Keratinocyte (primary cell): ENCODE measurements around the gene KCNJ9. TPM values are rescaled to one million over a fixed set of nuclear protein-coding genes. Genes with fewer than 3 reads are reported as not detected.

Experiments
- DNase-seq: peaks from one replicate; pipeline ENCODE4 v3.0.0-alpha.2; 2011; ENCODE audit warnings: low read depth, missing footprints, low spot score
- FAIRE-seq: peaks from 2 replicates; lab custom pipeline; 2011; peaks lifted over from hg19 to GRCh38; lab: Jason Lieb, UNC
- H2AFZ ChIP-seq: 2 replicates; pipeline ENCODE4 v1.6.0; 2012; ENCODE audit warnings: low read length, control low read depth, inconsistent platforms; ENCODE audit not compliant: control insufficient read depth
- H3K27ac ChIP-seq: 2 replicates; pipeline ENCODE4 v1.5.1; 2011; ENCODE audit warnings: low read length; ENCODE audit not compliant: control insufficient read depth, insufficient read depth
- H3K27me3 ChIP-seq: 3 replicates; pipeline ENCODE4 v1.6.0; 2011; ENCODE audit warnings: low read length; ENCODE audit not compliant: control insufficient read depth, insufficient read depth; ENCODE audit errors: extremely low read depth
- H3K36me3 ChIP-seq, 2 experiments: 2 replicates in 1 of 2; 3 replicates in 1 of 2; pipeline ENCODE4 v1.5.1; 2011; ENCODE audit warnings: low read length in 2 of 2, mild to moderate bottlenecking in 1 of 2; ENCODE audit not compliant: control insufficient read depth in 2 of 2, insufficient read depth in 2 of 2; ENCODE audit errors: extremely low read depth in 1 of 2
- H3K4me1 ChIP-seq: 3 replicates; pipeline ENCODE4 v1.5.1; 2011; ENCODE audit warnings: low read length; ENCODE audit not compliant: control insufficient read depth, insufficient read depth; ENCODE audit errors: extremely low read depth
- H3K4me2 ChIP-seq: 3 replicates; pipeline ENCODE4 v1.6.0; 2011; ENCODE audit warnings: low read depth, low read length; ENCODE audit not compliant: control insufficient read depth, insufficient read depth; ENCODE audit errors: extremely low read depth
- H3K4me3 ChIP-seq, 3 experiments: fragments of 200-600 bp in 1 of 3; sonication (generic) in 1 of 3; 2 replicates in 2 of 3; 3 replicates in 1 of 3; pipeline ENCODE4 v1.5.1; 2011 to 2016; ENCODE audit warnings: low read length in 3 of 3, mild to moderate bottlenecking in 3 of 3, control low read depth in 2 of 3, inconsistent platforms in 1 of 3, low read depth in 1 of 3, mixed read lengths in 1 of 3, mixed run types in 1 of 3, moderate library complexity in 1 of 3; ENCODE audit not compliant: control insufficient read depth in 2 of 3, insufficient read depth in 2 of 3; ENCODE audit errors: extremely low read depth in 1 of 3
- H3K79me2 ChIP-seq: 2 replicates; pipeline ENCODE4 v1.6.0; 2012; ENCODE audit warnings: low read length; ENCODE audit not compliant: control insufficient read depth, insufficient read depth
- H3K9ac ChIP-seq: 3 replicates; pipeline ENCODE4 v1.6.0; 2011; ENCODE audit warnings: low read length; ENCODE audit not compliant: control insufficient read depth, insufficient read depth; ENCODE audit errors: extremely low read depth
- H3K9me1 ChIP-seq: 3 replicates; pipeline ENCODE4 v1.6.0; 2011; ENCODE audit warnings: low read length; ENCODE audit not compliant: control insufficient read depth, insufficient read depth; ENCODE audit errors: extremely low read depth
- H3K9me3 ChIP-seq: 2 replicates; pipeline ENCODE4 v1.5.1; 2012; ENCODE audit warnings: low read depth, low read length; ENCODE audit not compliant: control insufficient read depth
- H4K20me1 ChIP-seq: 3 replicates; pipeline ENCODE4 v1.6.0; 2011; ENCODE audit warnings: low read length; ENCODE audit not compliant: control insufficient read depth, insufficient read depth; ENCODE audit errors: extremely low read depth
- EZH2 ChIP-seq: IDR thresholded peaks from one replicate; pipeline ENCODE4 v1.6.1; 2012; ENCODE audit warnings: inconsistent platforms, mild to moderate bottlenecking, low read length, moderate library complexity
- dilution Hi-C: fragments of 300-500 bp; cut with MboI; formaldehyde crosslinking; loops from one replicate; pipeline ENCODE4 v1.7.0; 2020; ENCODE audit warnings: low sequenced_read_pairs; ENCODE audit not compliant: extremely low pct_ligation_motif_present
- polyA plus RNA-seq, 5 experiments: library from polyadenylated mRNA; depleted of rRNA in 3 of 5; stranded (reverse) in 3 of 5; stranded (forward) in 1 of 5; unstranded in 1 of 5; fragments of >200 nt; gene quantifications; 1 replicate in 1 of 5; 2 replicates in 3 of 5; 3 replicates in 1 of 5; pipeline versions ENCODE4 v1.2.1 to v1.2.3, GENCODE V29; 2011 to 2012; ENCODE audit warnings: missing spikeins in 2 of 5, low read depth in 1 of 5, low replicate concordance in 1 of 5
- TF ChIP-seq, protein P1 (sequence below), 3 experiments: IDR thresholded peaks in 1 of 3; conservative IDR thresholded peaks in 1 of 3; optimal IDR thresholded peaks in 1 of 3; 2 replicates in 2 of 3; 3 replicates in 1 of 3; pipeline versions ENCODE3 to v1.5.1; 2011; ENCODE audit warnings: low read length in 3 of 3, mild to moderate bottlenecking in 3 of 3, moderate library complexity in 2 of 3, control low read depth in 1 of 3, inconsistent platforms in 1 of 3; ENCODE audit not compliant: insufficient read depth in 2 of 3; ENCODE audit errors: extremely low read depth in 1 of 3

Gene KCNJ9
- polyA plus RNA-seq, 1 donor (not counting 4 experiments of a cell fraction or from before 2014, with no cell fraction given), result not detected

DNA sequence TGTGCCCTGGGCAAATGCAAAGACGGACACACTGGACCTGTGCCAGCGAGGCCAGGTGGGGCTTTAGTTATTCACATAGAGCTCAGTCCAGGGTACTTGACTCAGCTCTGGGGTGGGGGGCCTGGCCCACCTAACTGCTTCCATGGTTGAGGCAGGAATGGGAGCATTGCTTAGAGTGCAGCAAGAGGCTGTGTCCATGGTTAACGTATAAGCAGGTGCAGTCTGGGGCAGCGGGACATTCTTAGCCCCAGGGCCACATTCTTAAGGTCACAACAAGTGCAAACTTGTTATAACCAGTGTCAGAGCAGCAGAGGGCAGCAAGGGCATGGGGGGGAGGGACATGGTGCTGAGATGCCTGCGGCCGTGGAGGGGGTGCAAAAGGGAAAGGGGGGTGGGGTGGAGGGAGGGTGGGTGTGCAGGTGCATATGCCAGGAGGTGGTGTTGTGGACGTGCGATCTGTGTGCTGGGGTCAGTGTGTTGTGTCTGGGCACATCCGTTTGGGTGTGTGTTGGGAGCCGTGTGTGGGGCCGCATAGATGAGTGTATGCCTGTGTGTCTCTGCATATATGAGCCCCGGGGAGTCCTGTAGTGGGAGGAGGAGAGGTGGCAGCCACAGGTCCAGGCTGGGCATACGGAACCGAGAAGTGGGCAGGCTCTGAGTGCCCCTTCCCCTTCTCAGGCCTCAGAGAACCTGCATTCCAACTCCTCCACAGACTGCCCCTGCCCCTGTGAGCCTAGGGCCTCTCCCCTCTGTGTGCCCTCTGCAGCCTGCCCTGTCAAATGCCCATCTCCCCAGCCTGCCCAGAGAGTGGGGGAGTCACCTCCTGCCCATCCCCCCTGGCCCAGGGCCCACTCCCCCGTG, 19.7 kb upstream of the KCNJ9 start:
- peaks cover 3% of the 10 kb centered on the region for H3K4me1 ChIP-seq
- no peak overlapping the region for H3K4me3 ChIP-seq
- H3K36me3 ChIP-seq, result no peaks in the 10 kb centered on the region
- no peaks in the 10 kb centered on the region for H3K9me3 ChIP-seq
- dilution Hi-C loops, result no loop called here
- TF ChIP-seq, protein P1, sequence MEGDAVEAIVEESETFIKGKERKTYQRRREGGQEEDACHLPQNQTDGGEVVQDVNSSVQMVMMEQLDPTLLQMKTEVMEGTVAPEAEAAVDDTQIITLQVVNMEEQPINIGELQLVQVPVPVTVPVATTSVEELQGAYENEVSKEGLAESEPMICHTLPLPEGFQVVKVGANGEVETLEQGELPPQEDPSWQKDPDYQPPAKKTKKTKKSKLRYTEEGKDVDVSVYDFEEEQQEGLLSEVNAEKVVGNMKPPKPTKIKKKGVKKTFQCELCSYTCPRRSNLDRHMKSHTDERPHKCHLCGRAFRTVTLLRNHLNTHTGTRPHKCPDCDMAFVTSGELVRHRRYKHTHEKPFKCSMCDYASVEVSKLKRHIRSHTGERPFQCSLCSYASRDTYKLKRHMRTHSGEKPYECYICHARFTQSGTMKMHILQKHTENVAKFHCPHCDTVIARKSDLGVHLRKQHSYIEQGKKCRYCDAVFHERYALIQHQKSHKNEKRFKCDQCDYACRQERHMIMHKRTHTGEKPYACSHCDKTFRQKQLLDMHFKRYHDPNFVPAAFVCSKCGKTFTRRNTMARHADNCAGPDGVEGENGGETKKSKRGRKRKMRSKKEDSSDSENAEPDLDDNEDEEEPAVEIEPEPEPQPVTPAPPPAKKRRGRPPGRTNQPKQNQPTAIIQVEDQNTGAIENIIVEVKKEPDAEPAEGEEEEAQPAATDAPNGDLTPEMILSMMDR (optimal IDR thresholded peaks at IDR 0.05 in 1 of 3, IDR thresholded peaks at IDR 0.05 in 1 of 3, conservative IDR thresholded peaks at IDR 0.05 in 1 of 3; ENCODE audit: extremely low read depth in 1 of 3, insufficient read depth in 2 of 3, low read length in 3 of 3), result peak in 1 of 3 experiments; percentile 2
- TF ChIP-seq EZH2, result no peak
- DNase-seq, result no peak
- H2AFZ ChIP-seq, result no peak overlapping the region
- H3K9me1 ChIP-seq, result no peaks in the 10 kb centered on the region
- no peak for FAIRE-seq
- no peaks in the 10 kb centered on the region for H3K79me2 ChIP-seq
- no peak overlapping the region for H3K4me2 ChIP-seq
- peaks cover 31% of the 10 kb centered on the region for H3K27me3 ChIP-seq
- no peaks in the 10 kb centered on the region for H4K20me1 ChIP-seq
- H3K9ac ChIP-seq, result no peak overlapping the region
- no peak overlapping the region for H3K27ac ChIP-seq

DNA sequence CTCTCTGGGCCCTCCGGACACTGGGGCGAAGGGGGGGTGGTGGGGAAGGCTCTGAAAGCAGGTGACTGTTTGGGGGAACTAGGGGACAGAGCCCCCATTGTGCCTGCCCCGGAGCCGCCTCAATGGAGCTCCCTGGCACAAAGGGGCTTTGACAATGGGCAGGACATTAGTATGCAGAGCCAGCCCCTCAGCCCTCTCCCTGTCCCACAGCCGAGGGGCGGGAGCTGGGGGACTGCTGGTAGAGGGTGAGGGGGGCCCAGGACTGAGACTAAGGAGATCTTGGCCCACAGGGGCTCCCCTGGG, 19.2 kb upstream of the KCNJ9 start:
- Histone ChIP-seq H3K27me3 (peaks cover 31% of the 10 kb centered on the region), H3K9me3 (no peaks in the 10 kb centered on the region), H3K4me3 (no peak overlapping the region), H3K4me1 (peaks cover 3% of the 10 kb centered on the region), H3K4me2 (no peak overlapping the region), H3K9ac (no peak overlapping the region), H3K27ac (no peak overlapping the region), H3K9me1 (no peaks in the 10 kb centered on the region), H2AFZ (no peak overlapping the region), H4K20me1 (no peaks in the 10 kb centered on the region), H3K36me3 (no peaks in the 10 kb centered on the region), H3K79me2 (no peaks in the 10 kb centered on the region)
- dilution Hi-C loops, result no loop called here
- FAIRE-seq (no peak), DNase-seq (no peak)
- TF ChIP-seq EZH2, result no peak
- TF ChIP-seq, protein P1 (optimal IDR thresholded peaks at IDR 0.05 in 1 of 3, IDR thresholded peaks at IDR 0.05 in 1 of 3, conservative IDR thresholded peaks at IDR 0.05 in 1 of 3; ENCODE audit: extremely low read depth in 1 of 3, insufficient read depth in 2 of 3, low read length in 3 of 3), result no peak
